Neural progenitor cell (in vitro differentiated cells): ENCODE measurements around the gene ACMSD. TPM values are rescaled to one million over a fixed set of nuclear protein-coding genes. Genes with fewer than 3 reads are reported as not detected.
A peak's percentile ranks its signal among the peaks of the same experiment; 100 is the strongest.
"Not testable (repeated sequence)": the region's sequence is repeated elsewhere in the genome, so short reads cannot be mapped to it uniquely, and the experiment has no call there.

ENCODE experiments used
- DNase-seq: peaks from one replicate; pipeline ENCODE4 v3.0.0-alpha.2; 2016; ENCODE audit warnings: low spot score
- H2AFZ ChIP-seq: fragments of 200-600 bp; sonication (generic); replicated peaks from 2 replicates; pipeline ENCODE4 v1.6.1; 2016; ENCODE audit warnings: antibody characterized with exemption
- H3F3A ChIP-seq: fragments of 200-600 bp; sonication (generic); 2 replicates; pipeline ENCODE4 v1.6.1; 2016; ENCODE audit warnings: antibody characterized with exemption, low read depth
- H3K27ac ChIP-seq: fragments of 200-600 bp; sonication (generic); 2 replicates; pipeline ENCODE4 v1.5.1; 2016; ENCODE audit warnings: mild to moderate bottlenecking
- H3K27me3 ChIP-seq: fragments of 200-600 bp; sonication (generic); 2 replicates; pipeline ENCODE4 v1.6.1; 2016; ENCODE audit warnings: mild to moderate bottlenecking, moderate library complexity
- H3K36me3 ChIP-seq: fragments of 200-600 bp; sonication (generic); 2 replicates; pipeline ENCODE4 v1.5.1; 2016
- H3K4me1 ChIP-seq: fragments of 200-600 bp; sonication (generic); 2 replicates; pipeline ENCODE4 v1.6.1; 2016; ENCODE audit warnings: mixed run types
- H3K4me2 ChIP-seq: fragments of 200-600 bp; sonication (generic); 2 replicates; pipeline ENCODE4 v1.6.1; 2016
- H3K4me3 ChIP-seq: fragments of 200-600 bp; sonication (generic); 2 replicates; pipeline ENCODE4 v1.5.1; 2016
- H3K79me2 ChIP-seq: fragments of 200-600 bp; sonication (generic); 2 replicates; pipeline ENCODE4 v1.6.1; 2016; ENCODE audit warnings: low read depth
- H3K9ac ChIP-seq: fragments of 200-600 bp; sonication (generic); 2 replicates; pipeline ENCODE4 v1.6.1; 2016
- H3K9me3 ChIP-seq: fragments of 200-600 bp; sonication (generic); 2 replicates; pipeline ENCODE4 v1.5.1; 2016; ENCODE audit warnings: low read depth
- H4K20me1 ChIP-seq: fragments of 200-600 bp; sonication (generic); 2 replicates; pipeline ENCODE4 v1.6.1; 2016; ENCODE audit warnings: low read depth
- H3K27ac Mint-ChIP-seq: 3 replicates; pipeline ENCODE4 v1.8.0; 2021; ENCODE audit warnings: mixed read lengths
- H3K27me3 Mint-ChIP-seq: 2 replicates; pipeline ENCODE4 v1.8.0; 2022; ENCODE audit warnings: low read depth, mild to moderate bottlenecking, inconsistent platforms, moderate library complexity, mixed read lengths; ENCODE audit not compliant: insufficient read depth
- H3K36me3 Mint-ChIP-seq: 3 replicates; pipeline ENCODE4 v1.8.0; 2021; ENCODE audit warnings: mixed read lengths
- H3K4me1 Mint-ChIP-seq: 3 replicates; pipeline ENCODE4 v1.8.0; 2021; ENCODE audit warnings: mixed read lengths
- H3K4me3 Mint-ChIP-seq: 3 replicates; pipeline ENCODE4 v1.8.0; 2021; ENCODE audit warnings: mild to moderate bottlenecking, moderate library complexity, mixed read lengths
- H3K9me3 Mint-ChIP-seq: 3 replicates; pipeline ENCODE4 v1.8.0; 2020; ENCODE audit warnings: mixed read lengths
- EZH2 ChIP-seq: fragments of 200-600 bp; sonication (generic); IDR thresholded peaks from 2 replicates; pipeline ENCODE4 v1.6.1; 2017; ENCODE audit warnings: antibody characterized with exemption, mild to moderate bottlenecking, moderate library complexity
- EZH2phosphoT487 ChIP-seq: fragments of 200-600 bp; sonication (generic); IDR thresholded peaks from 2 replicates; pipeline ENCODE4 v1.6.1; 2017; ENCODE audit warnings: antibody characterized with exemption
- total RNA-seq: library from RNA; depleted of rRNA; stranded (reverse); fragments of >200 nt; gene quantifications from 2 replicates; pipeline ENCODE4 v1.2.3, GENCODE V29; 2015; ENCODE audit warnings: low replicate concordance
- TF ChIP-seq, protein P1 (sequence below): fragments of 200-600 bp; sonication (generic); IDR thresholded peaks from 2 replicates; pipeline ENCODE4 v1.5.1; 2017; ENCODE audit warnings: antibody characterized with exemption, mild to moderate bottlenecking

ACMSD gene
- total RNA-seq, 1 donor from 2014 or later, result not detected

DNA sequence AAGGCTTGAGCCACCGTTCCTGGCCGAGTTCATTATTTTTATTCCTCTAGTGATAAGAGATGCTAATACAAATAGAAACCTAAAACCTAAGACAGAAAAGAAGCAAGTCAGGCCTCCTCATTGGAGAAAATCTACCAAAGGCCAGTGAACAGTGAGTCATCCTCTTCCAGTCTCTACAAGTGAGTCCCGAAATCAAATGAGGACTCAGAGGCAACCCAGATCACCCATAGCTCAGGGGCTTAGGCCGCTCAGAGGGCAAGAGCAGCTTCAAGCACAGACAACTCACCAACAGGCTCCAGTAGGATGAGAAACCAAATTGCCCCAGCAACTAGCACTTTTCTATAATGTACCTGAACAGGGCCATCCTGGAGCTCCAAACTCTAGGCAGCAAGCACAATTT, 42.7 kb upstream of the ACMSD start:
- Mint-ChIP-seq H3K36me3 (no peaks in the 10 kb centered on the region), H3K9me3 (no peaks in the 10 kb centered on the region), H3K4me3 (no peak overlapping the region), H3K27me3 (no peaks in the 10 kb centered on the region), H3K27ac (no peak overlapping the region), H3K4me1 (peaks cover 4% of the 10 kb centered on the region)
- no peak overlapping the region for H3K27ac ChIP-seq
- no peak overlapping the region for H2AFZ ChIP-seq
- H3K9ac ChIP-seq, result no peak overlapping the region
- no peak overlapping the region for H3K4me2 ChIP-seq
- H3K36me3 ChIP-seq, result no peaks in the 10 kb centered on the region
- DNase-seq, result no peak
- no peaks in the 10 kb centered on the region for H3K9me3 ChIP-seq
- no peaks in the 10 kb centered on the region for H3K4me1 ChIP-seq
- TF ChIP-seq, protein P1, sequence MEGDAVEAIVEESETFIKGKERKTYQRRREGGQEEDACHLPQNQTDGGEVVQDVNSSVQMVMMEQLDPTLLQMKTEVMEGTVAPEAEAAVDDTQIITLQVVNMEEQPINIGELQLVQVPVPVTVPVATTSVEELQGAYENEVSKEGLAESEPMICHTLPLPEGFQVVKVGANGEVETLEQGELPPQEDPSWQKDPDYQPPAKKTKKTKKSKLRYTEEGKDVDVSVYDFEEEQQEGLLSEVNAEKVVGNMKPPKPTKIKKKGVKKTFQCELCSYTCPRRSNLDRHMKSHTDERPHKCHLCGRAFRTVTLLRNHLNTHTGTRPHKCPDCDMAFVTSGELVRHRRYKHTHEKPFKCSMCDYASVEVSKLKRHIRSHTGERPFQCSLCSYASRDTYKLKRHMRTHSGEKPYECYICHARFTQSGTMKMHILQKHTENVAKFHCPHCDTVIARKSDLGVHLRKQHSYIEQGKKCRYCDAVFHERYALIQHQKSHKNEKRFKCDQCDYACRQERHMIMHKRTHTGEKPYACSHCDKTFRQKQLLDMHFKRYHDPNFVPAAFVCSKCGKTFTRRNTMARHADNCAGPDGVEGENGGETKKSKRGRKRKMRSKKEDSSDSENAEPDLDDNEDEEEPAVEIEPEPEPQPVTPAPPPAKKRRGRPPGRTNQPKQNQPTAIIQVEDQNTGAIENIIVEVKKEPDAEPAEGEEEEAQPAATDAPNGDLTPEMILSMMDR, result no peak
- TF ChIP-seq EZH2phosphoT487 (no peak), EZH2 (no peak)
- no peak overlapping the region for H3K4me3 ChIP-seq
- no peaks in the 10 kb centered on the region for H3K79me2 ChIP-seq
- H3K27me3 ChIP-seq, result no peaks in the 10 kb centered on the region
- H3F3A ChIP-seq, result no peaks in the 10 kb centered on the region
- no peaks in the 10 kb centered on the region for H4K20me1 ChIP-seq

DNA sequence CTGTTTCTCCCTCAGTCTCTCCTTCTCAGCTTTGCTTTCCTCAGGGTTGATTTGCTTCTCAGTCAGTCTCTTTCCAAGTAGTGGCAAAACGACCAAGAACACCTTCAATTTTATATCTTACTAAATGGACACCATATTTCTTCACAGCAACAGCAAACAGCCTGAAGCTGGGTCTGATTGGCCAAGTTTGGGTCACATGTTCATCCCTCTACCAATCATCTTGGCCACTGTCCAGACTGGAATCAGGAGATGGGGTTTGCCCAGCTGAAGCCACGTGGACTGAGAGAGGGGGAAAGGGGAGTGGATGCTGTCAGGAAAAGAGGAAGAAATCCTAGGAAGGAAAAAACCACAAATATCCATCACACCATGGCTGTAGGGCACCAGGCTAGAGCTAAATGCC, 42.0 kb upstream of the ACMSD start:
- Mint-ChIP-seq H3K36me3 (no peaks in the 10 kb centered on the region), H3K27ac (no peak overlapping the region), H3K9me3 (no peaks in the 10 kb centered on the region), H3K27me3 (no peaks in the 10 kb centered on the region), H3K4me3 (no peak overlapping the region), H3K4me1 (peaks cover 4% of the 10 kb centered on the region)
- Histone ChIP-seq H3K4me2 (no peak overlapping the region), H3K27me3 (no peaks in the 10 kb centered on the region), H3K9me3 (no peaks in the 10 kb centered on the region), H3K9ac (no peak overlapping the region), H3K79me2 (no peaks in the 10 kb centered on the region), H4K20me1 (no peaks in the 10 kb centered on the region), H3K4me3 (no peak overlapping the region), H3F3A (no peaks in the 10 kb centered on the region), H3K36me3 (no peaks in the 10 kb centered on the region), H2AFZ (peak overlapping the region; percentile 14), H3K27ac (no peak overlapping the region), H3K4me1 (no peaks in the 10 kb centered on the region)
- TF ChIP-seq EZH2 (no peak), EZH2phosphoT487 (no peak)
- TF ChIP-seq, protein P1, result no peak
- no peak for DNase-seq

DNA sequence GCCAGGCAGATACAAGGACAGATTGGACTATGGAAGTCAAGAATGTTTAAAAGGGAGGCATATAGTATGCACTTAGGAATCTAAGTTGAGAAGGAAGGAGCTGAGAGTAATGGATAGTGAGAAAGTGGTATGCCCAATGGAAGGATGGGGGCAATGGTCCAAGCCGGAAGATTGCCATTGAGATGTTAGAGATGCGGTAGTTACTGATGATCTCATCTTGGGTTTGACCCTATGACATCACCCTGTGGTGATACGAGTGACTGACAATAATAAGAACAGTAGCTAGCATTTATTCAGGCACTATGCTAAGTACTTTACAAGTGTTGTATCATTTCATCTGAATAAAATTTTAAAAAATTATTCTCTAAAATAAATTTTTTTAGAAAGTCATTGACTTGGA, 38.5 kb upstream of the ACMSD start:
- Mint-ChIP-seq H3K4me1 (no peaks in the 10 kb centered on the region), H3K27me3 (no peaks in the 10 kb centered on the region), H3K27ac (no peak overlapping the region), H3K4me3 (no peak overlapping the region), H3K36me3 (no peaks in the 10 kb centered on the region), H3K9me3 (peaks cover 16% of the 10 kb centered on the region)
- H3K27me3 ChIP-seq, result no peaks in the 10 kb centered on the region
- H3K4me3 ChIP-seq, result no peak overlapping the region
- H4K20me1 ChIP-seq, result no peaks in the 10 kb centered on the region
- H3K4me2 ChIP-seq, result no peak overlapping the region
- no peaks in the 10 kb centered on the region for H3K4me1 ChIP-seq
- no peak overlapping the region for H3K27ac ChIP-seq
- H3F3A ChIP-seq, result no peaks in the 10 kb centered on the region
- no peaks in the 10 kb centered on the region for H3K79me2 ChIP-seq
- H3K36me3 ChIP-seq, result no peaks in the 10 kb centered on the region
- TF ChIP-seq EZH2, result no peak
- TF ChIP-seq, protein P1, result no peak
- no peak overlapping the region for H3K9ac ChIP-seq
- H2AFZ ChIP-seq, result no peak overlapping the region
- DNase-seq, result no peak
- no peaks in the 10 kb centered on the region for H3K9me3 ChIP-seq

DNA sequence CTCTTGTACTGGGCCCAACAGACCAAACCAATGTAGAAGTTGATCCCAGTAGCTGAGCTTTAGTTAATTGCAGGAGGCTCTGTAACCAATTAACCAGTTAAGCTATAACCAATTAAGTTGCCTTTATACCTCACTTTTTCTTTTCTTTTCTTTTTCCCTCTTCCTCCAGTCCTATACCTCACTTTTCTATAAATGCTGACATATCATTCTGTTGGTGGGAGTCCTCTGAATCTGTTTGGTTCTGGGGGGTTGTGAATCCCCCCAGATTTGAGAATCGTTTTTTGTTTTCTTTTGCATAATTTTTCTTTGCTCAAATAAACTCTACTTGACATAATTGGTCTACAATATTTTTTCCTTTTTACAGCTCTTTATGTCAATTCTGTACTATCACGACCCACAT, 38.1 kb upstream of the ACMSD start:
- no peak for TF ChIP-seq EZH2
- no peak for TF ChIP-seq EZH2phosphoT487
- TF ChIP-seq, protein P1, result no peak
- Mint-ChIP-seq H3K4me1 (no peaks in the 10 kb centered on the region), H3K27ac (no peak overlapping the region), H3K36me3 (no peaks in the 10 kb centered on the region), H3K27me3 (no peaks in the 10 kb centered on the region), H3K4me3 (no peak overlapping the region), H3K9me3 (peaks cover 18% of the 10 kb centered on the region)
- Histone ChIP-seq H2AFZ (no peak overlapping the region), H3K4me2 (no peak overlapping the region), H3F3A (no peaks in the 10 kb centered on the region), H3K4me1 (no peaks in the 10 kb centered on the region), H3K79me2 (no peaks in the 10 kb centered on the region), H4K20me1 (no peaks in the 10 kb centered on the region), H3K9me3 (no peaks in the 10 kb centered on the region), H3K4me3 (no peak overlapping the region), H3K27ac (no peak overlapping the region), H3K27me3 (no peaks in the 10 kb centered on the region), H3K36me3 (no peaks in the 10 kb centered on the region), H3K9ac (no peak overlapping the region)
- no peak for DNase-seq

DNA sequence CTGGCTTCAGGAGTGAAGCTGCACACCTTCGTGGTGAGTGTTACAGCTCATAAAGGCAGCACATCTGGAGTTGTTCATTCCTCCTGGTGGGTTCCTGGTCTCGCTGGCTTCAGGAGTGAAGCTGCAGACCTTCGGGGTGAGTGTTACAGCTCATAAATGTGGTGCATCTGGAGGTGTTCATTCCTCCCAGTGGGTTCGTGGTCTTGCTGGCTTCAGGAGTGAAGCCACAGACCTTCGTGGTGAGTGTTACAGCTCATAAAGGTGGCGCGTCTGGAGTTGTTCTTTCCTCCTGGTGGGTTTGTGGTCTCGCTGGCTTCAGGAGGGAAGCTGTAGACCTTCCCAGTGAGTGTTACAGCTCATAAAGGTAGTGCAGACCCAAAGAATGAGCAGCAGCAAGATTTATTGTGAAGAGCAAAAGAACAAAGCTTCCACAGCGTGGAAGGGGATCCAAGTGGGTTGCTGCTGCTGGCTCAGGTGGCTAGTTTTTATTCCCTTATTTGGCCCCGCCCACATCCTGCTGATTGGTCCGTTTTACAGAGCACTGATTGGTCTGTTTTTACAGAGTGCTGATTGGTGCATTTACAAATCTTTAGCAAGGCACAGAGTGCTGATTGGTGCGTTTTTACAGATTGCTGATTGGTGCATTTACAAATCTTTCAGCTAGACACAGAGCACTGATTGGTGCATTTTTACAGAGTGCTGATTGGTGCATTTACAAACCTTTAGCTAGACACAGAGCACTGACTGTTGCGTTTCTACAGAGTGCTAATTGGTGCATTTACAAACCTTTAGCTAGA, 34.6 kb upstream of the ACMSD start:
- H3F3A ChIP-seq, H3K36me3 Mint-ChIP-seq, H3K27ac Mint-ChIP-seq, H2AFZ ChIP-seq, H3K27ac ChIP-seq, H3K36me3 ChIP-seq, H3K9ac ChIP-seq, H3K4me3 Mint-ChIP-seq, H3K4me3 ChIP-seq, H3K27me3 ChIP-seq, DNase-seq, H3K79me2 ChIP-seq, H3K4me2 ChIP-seq, H3K27me3 Mint-ChIP-seq, H4K20me1 ChIP-seq, H3K4me1 ChIP-seq, H3K9me3 ChIP-seq, H3K4me1 Mint-ChIP-seq: not testable (repeated sequence)
- peaks cover 18% of the 10 kb centered on the region for H3K9me3 Mint-ChIP-seq
